Adrenal gland (tissue), 12 donors: ENCODE data around the gene MIER2. TPM values are rescaled to one million over a fixed set of nuclear protein-coding genes. Genes with fewer than 3 reads are reported as not detected.

ENCODE experiments used
- DNase-seq, 7 donors: peaks; one replicate each; pipeline ENCODE4 v3.0.0-alpha.2; 2019 to 2020
- H3K27ac ChIP-seq, 5 donors: fragments of 200-600 bp; sonication (generic) in 4 of 5; 1 replicate in 3 of 5; 2 replicates in 2 of 5; pipeline versions ENCODE4 v1.5.1 to v1.8.0; 2016 to 2020; ENCODE audit warnings: mild to moderate bottlenecking in 1 of 5
- H3K27me3 ChIP-seq: fragments of 200-600 bp; 2 replicates; pipeline ENCODE4 v1.8.0; 2021
- H3K36me3 ChIP-seq, 2 donors: fragments of 200-600 bp; replicated peaks in 1 of 2; 1 replicate in 1 of 2; 2 replicates in 1 of 2; pipeline versions ENCODE4 v1.5.1 to v1.8.0; 2018 to 2022
- H3K4me1 ChIP-seq, 2 donors: fragments of 200-600 bp; replicated peaks in 1 of 2; 1 replicate in 1 of 2; 2 replicates in 1 of 2; pipeline versions ENCODE4 v1.5.1 to v1.8.0; 2018 to 2021
- H3K4me3 ChIP-seq, 4 donors: fragments of 200-600 bp; sonication (generic) in 3 of 4; one replicate each; pipeline ENCODE4 v1.5.1; 2016 to 2018
- H3K9me3 ChIP-seq, 3 donors: fragments of 200-600 bp; sonication (generic) in 1 of 3; replicated peaks in 1 of 3; 1 replicate in 2 of 3; 2 replicates in 1 of 3; pipeline versions ENCODE4 v1.5.1 to v1.8.0; 2016 to 2021
- CTCF ChIP-seq, 6 experiments: fragments of 450-650 bp in 4 of 6; fragments of 200-600 bp in 2 of 6; sonication (generic) in 1 of 6; IDR thresholded peaks; 1 replicate in 5 of 6; 2 replicates in 1 of 6; pipeline versions ENCODE4 v1.5.1 to v1.8.0; 2016 to 2021; ENCODE audit warnings: antibody characterized with exemption in 6 of 6, mild to moderate bottlenecking in 2 of 6, moderate library complexity in 1 of 6
- POLR2A ChIP-seq, 2 donors: fragments of 450-650 bp; IDR thresholded peaks; one replicate each; pipeline ENCODE4 v1.6.1; 2017; ENCODE audit warnings: antibody characterized with exemption in 2 of 2, mild to moderate bottlenecking in 2 of 2, moderate library complexity in 1 of 2
- WGBS, 4 donors: extraction: QIAGEN DNeasy Blood & Tissue Kit in 2 of 4; methylation state at CpG; one replicate each; pipeline versions ENCODE4 v1.1.5 to v1.1.7; 2013 to 2017; 5-methylcytosine and 5-hydroxymethylcytosine counted together
- intact Hi-C, 2 donors: fragments of 100-400 bp; cut with DNase I; formaldehyde crosslinking; loops; one replicate each; pipeline versions ENCODE4 v1.14.1 to v1.15.0; 2022 to 2023
- polyA plus RNA-seq, 3 donors: library from polyadenylated mRNA; stranded (reverse); fragments of 200-250 nt in 2 of 3; fragments of 350-450 nt in 1 of 3; fragmentation: Illumina TruSeq in 1 of 3; extraction: RNeasy Lipid Tissue Mini Kit (QIAGEN cat#74804) in 1 of 3; gene quantifications; one replicate each; pipeline ENCODE4 v1.2.3, GENCODE V29; 2013 to 2014
- total RNA-seq, 9 donors: library from RNA; depleted of rRNA in 4 of 9; stranded (reverse); fragments of >200 nt in 4 of 9; fragments of 120-200 nt in 1 of 9; fragmentation: NEBNext Ultra II Directional in 1 of 9; extraction: Animal tissue kit (Norgen Biotek cat#: 25700) in 1 of 9; gene quantifications; one replicate each; pipeline versions ENCODE4 v1.1.0 to v1.2.4, GENCODE V29; 2013 to 2023
- donor health status: healthy with polysubstance abuse.
- donor health status: Bipolar disorder and iron deficiency.
- donor health status: DM: yes; HTN: yes; CAD: no.
- donor health status: DM: no; HTN: no; CAD: no.
- donor health status: DM: no; HTN: no; CAD: no.
- donor health status: DM: yes; HTN: yes; CAD: no.

The MIER2 gene
- total and polyA plus RNA-seq, 12 donors: 10.8 to 33.9 (median 18.2) TPM

GRCh38 chr19:391207-391557 is 46.6 kb upstream of the MIER2 start:
- Histone ChIP-seq H3K4me3 (no peak overlapping the region), H3K9me3 (no peaks in the 10 kb centered on the region), H3K27me3 (no peaks in the 10 kb centered on the region), H3K4me1 (no peaks in the 10 kb centered on the region), H3K27ac (no peak overlapping the region), H3K36me3 (no peaks in the 10 kb centered on the region)
- TF ChIP-seq POLR2A (IDR thresholded peaks at IDR 0.05) (no peak), CTCF (IDR thresholded peaks at IDR 0.05) (no peak)
- intact Hi-C loops: no loop called here
- no peak for DNase-seq
- WGBS, 4 donors: 59 to 85% (median 80%) methylated on average over 2 of the region's 2 CpGs

GRCh38 chr19:390386-391206 is 46.0 kb upstream of the MIER2 start:
- 72 to 81% (median 79%) methylated on average over 10 to 30 of the region's 30 CpGs for WGBS, 4 donors

GRCh38 chr19:389935-390289 is 45.3 kb upstream of the MIER2 start:
- TF ChIP-seq POLR2A (IDR thresholded peaks at IDR 0.05) (no peak), CTCF (IDR thresholded peaks at IDR 0.05) (no peak)
- no peak for DNase-seq
- Histone ChIP-seq H3K36me3 (no peaks in the 10 kb centered on the region), H3K4me3 (no peak overlapping the region), H3K27ac (no peak overlapping the region), H3K4me1 (no peaks in the 10 kb centered on the region), H3K9me3 (no peaks in the 10 kb centered on the region), H3K27me3 (no peaks in the 10 kb centered on the region)
- WGBS, 4 donors: 73 to 86% (median 79%) methylated on average over 11 to 12 of the region's 12 CpGs
- intact Hi-C loops: no loop called here

More at GRCh38 chr19:390386-391206, 46.0 kb upstream of the MIER2 start:
- intact Hi-C loops: no loop called here
- TF ChIP-seq CTCF (IDR thresholded peaks at IDR 0.05) (no peak), POLR2A (IDR thresholded peaks at IDR 0.05) (no peak)
- H3K27me3 ChIP-seq: no peaks in the 10 kb centered on the region
- no peak overlapping the region for H3K4me3 ChIP-seq
- H3K27ac ChIP-seq: no peak overlapping the region
- no peaks in the 10 kb centered on the region for H3K36me3 ChIP-seq
- no peak for DNase-seq
- no peaks in the 10 kb centered on the region for H3K4me1 ChIP-seq
- H3K9me3 ChIP-seq: no peaks in the 10 kb centered on the region

GRCh38 chr19:389255-389934 is 44.8 kb upstream of the MIER2 start:
- H3K27ac ChIP-seq: no peak overlapping the region
- WGBS, 4 donors: 56 to 70% (median 64%) methylated on average over 15 to 21 of the region's 21 CpGs
- H3K4me1 ChIP-seq: no peaks in the 10 kb centered on the region
- intact Hi-C loops: no loop called here
- no peaks in the 10 kb centered on the region for H3K9me3 ChIP-seq
- DNase-seq: no peak
- no peaks in the 10 kb centered on the region for H3K36me3 ChIP-seq
- no peak for TF ChIP-seq CTCF (IDR thresholded peaks at IDR 0.05)
- no peak for TF ChIP-seq POLR2A (IDR thresholded peaks at IDR 0.05)
- no peaks in the 10 kb centered on the region for H3K27me3 ChIP-seq
- H3K4me3 ChIP-seq: no peak overlapping the region
